ENCODE data around the gene ABTB2.

Gene ABTB2

DNA sequence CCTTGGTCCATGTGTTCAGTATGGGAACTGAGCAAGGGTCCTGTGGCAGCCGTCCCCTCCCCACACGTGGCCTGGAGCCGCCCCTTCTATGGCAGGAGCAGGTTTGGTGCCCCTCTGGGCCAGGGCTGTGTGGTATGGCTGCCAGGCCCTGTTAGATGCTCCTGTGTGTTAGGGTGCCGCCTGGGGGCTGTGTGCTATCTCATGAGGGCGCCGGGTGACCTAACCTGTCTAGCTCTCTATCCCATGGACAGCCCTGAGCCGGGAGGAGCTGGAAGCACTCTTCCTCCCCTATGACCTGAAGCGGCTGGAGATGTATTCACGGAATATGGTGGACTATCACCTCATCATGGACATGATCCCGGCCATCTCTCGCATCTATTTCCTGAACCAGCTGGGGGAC lies 217.7 kb downstream of the ABTB2 start:
- no peak for DNase-seq

- DNase-seq = no peak
These were observed 218.5 kb downstream of the ABTB2 start for GRCh38 chr11:34139346-34139745.

GRCh38 chr11:34136420-34136819 lies 221.4 kb downstream of the ABTB2 start:
- no peak for DNase-seq

DNA sequence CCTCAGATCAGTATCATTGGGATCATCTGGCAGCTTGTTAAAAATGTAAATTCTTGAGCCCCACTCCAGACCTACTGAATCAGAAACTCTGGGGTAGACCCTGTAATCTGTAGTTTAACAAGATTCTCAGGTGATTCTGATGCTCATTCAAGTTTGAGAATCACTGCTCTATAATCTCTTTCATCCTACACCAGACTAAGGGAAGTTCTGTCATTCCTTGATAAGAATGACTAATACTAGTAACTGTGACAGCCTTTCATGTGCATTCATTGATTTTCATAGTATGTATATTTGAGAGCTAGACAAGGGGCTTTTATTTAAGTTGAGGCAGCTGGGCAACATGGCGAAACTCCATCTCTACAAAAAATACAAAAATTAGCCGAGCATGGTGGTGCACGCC lies 222.4 kb downstream of the ABTB2 start:
- DNase-seq = no peak

- DNase-seq = no peak
These were observed 223.0 kb downstream of the ABTB2 start for GRCh38 chr11:34134765-34135164.

- no peak for DNase-seq
These were observed 225.4 kb downstream of the ABTB2 start for GRCh38 chr11:34132261-34132965.

- no peak for DNase-seq
These were observed 229.0 kb downstream of the ABTB2 start for GRCh38 chr11:34128824-34129223.

DNA sequence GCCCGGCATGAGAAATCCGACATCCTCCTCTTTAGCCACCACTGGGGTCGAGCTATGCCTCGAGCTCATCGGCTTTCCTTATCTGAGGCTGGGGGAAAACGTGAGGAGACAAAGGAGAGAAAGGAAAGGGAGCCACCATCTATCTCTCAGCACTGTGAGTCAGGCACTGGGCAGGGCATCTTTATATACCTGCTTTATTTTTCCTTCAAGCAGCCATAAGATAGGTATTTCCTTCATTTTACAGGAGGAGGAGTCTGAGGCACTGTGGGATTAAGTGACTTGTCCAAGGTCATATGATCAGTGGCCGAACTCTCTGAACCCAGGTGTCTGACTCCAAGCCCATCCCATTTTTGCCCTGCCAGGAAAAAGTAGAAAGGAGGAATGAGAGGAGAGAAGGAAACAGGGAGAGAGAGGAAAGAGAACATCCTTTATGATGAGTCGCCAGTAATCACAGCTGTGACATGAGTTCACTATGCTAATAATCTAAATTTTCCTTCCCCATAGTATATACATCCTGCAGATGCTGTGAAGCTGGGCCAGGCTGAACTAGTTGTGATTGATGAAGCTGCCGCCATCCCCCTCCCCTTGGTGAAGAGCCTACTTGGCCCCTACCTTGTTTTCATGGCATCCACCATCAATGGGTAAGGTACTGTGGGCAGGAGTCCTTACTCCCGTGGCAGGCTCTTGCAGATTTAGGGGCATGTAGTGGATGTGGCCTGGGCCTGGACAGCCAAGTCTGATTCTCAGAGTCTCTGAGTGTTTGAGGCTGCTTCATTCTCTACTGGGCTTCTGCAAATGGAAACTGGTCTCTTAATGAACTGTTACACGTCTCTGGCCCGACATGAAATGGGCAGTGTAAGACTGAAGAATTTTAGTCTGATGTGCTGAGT lies 230.6 kb downstream of the ABTB2 start:
- no peak for DNase-seq

DNA sequence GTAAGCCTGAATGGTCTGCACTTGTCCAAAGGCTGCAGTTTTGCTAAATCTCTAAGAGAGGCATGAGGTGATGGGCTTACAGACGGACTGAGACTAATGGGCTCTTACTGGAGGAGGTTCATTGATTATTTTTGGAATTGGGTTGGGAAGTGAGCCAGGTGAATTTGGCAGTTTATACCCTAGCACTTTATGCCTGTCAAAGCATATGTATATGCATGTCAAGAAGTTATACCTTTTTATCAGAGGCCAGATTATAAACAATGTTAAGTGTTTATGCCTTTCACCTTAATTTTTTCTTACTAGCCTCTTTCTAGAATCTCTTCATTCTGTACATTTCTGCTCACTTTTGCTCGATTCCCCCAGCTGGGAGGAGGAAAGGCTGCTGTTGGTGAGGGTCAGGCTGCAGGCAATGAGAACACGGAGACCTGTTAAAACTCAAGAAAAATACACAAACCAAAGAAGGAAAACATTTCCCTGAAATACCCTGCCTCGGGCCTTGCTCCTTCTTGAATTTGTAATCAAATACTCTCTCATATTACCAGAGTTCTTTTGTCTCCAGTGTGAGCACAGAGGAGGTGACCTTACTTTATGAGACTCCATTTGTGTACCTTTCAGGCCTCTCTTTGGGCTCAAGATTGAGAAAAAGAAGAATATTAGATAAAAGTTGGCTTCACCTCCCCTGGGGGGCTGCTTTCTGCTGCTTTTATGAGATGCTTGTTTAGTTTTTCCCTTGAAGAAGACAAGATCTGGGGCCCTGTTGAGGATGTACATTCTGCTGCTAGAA lies 232.7 kb downstream of the ABTB2 start:
- no peak for DNase-seq

DNA sequence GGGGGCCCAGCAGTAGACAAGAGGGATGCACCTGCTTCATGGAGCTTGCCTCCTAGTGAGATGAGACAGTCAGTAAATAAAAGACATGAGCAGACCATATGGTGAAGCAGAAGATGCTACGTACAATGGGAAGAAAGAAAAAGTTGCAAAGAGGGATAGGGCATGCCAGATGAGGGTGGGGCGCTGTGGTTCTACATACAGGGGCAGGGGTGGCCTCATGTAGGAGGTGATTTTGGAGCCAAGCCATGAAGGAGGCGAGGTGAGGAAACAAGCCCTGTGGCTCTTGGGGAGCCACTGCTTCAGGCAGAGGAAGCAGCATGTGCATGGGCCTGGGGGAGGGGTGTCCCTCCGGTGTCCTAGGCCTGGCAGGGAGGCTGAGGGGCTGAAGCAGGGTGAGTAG lies 237.2 kb downstream of the ABTB2 start:
- no peak for DNase-seq

GRCh38 chr11:34114471-34114870 lies 243.3 kb downstream of the ABTB2 start:
- no peak for DNase-seq

GRCh38 chr11:34114014-34114413 lies 243.8 kb downstream of the ABTB2 start:
- DNase-seq = no peak

GRCh38 chr11:34111722-34112270 lies 246.0 kb downstream of the ABTB2 start:
- no peak for DNase-seq

DNA sequence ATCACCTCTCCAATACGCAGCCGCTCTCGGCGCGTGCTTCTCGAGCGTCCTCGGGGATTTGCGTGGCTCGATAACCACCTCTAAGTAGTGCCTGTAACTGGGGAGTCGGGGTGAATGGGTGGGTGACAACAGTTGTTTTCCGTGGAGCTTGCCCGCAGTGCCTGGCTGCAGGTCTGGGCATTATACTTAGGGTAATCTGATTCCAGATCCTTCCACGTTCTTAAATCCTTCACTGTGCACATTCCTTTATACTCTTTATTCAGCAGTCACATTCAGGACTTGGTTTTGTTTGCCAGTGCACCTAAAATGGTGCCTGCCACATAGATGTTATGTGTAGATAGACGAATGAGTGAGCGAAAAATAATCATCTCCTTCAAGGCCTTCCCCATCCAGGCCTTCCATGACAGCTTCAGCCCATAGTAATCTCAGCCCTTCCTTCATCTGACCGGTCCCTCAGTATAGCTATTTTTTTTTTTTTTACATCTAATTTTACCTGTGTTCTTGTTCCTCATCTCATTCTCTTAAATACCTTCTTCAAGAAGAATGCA lies 251.8 kb downstream of the ABTB2 start:
- peak; percentile 77 for DNase-seq

- peak; percentile 100 for DNase-seq
These were observed 252.5 kb downstream of the ABTB2 start, which contains the start of gene NAT10 for GRCh38 chr11:34105079-34105956. Gene NAT10 (plus strand): TSS chr11:34105629. CDS start chr11:34108226, 2,597 bp downstream.

- no peak for DNase-seq
These were observed 253.1 kb downstream of the ABTB2 start for GRCh38 chr11:34104680-34105078.
